Right lung (tissue), 10 donors: Measurements from ENCODE around the gene HLA-A. TPM values are rescaled to one million over a fixed set of nuclear protein-coding genes. Genes with fewer than 3 reads are reported as not detected.
A peak's percentile ranks its signal among the peaks of the same experiment; 100 is the strongest.

Experiments used
- DNase-seq, 2 donors: peaks; one replicate each; pipeline ENCODE4 v3.0.0-alpha.2; 2013
- long read RNA-seq, 8 donors: transcript quantifications; one replicate each; lab custom pipeline, GENCODE V29; 2026
- polyA plus RNA-seq, 5 donors: library from polyadenylated mRNA; unstranded; fragments of 120-200 nt; gene quantifications; one replicate each; pipeline versions ENCODE4 v1.2.1 to v1.2.3, GENCODE V29; 2013; ENCODE audit warnings: inconsistent platforms in 1 of 5, low replicate concordance in 1 of 5; ENCODE audit not compliant: insufficient read length in 5 of 5, insufficient read depth in 1 of 5

HLA-A gene
- polyA plus RNA-seq, result 100 to 1,000 TPM; 188 to 335 (median 269) TPM
- long read RNA-seq, donor 1, transcript HLA-A-203 (8 exons, 1,611 nt), result major isoform, 153 of 279 reads
- long read RNA-seq, donor 1, partial matches to known transcripts, result 92 of 279 reads
- long read RNA-seq, donor 1, other reads (novel, unspliced or antisense), result 34 of 279 reads
- long read RNA-seq, donor 2, transcript HLA-A-203 (8 exons, 1,611 nt), result major isoform, 68 of 93 reads
- long read RNA-seq, donor 2, partial matches to known transcripts, result 25 of 93 reads
- long read RNA-seq, donor 2, other reads (novel, unspliced or antisense), result 0 of 93 reads
- long read RNA-seq, donor 3, transcript HLA-A-203 (8 exons, 1,611 nt), result major isoform, 96 of 133 reads
- long read RNA-seq, donor 3, partial matches to known transcripts, result 27 of 133 reads
- long read RNA-seq, donor 3, other reads (novel, unspliced or antisense), result 10 of 133 reads
- long read RNA-seq, donor 4, transcript HLA-A-203 (8 exons, 1,611 nt), result major isoform, 40 of 67 reads
- long read RNA-seq, donor 4, partial matches to known transcripts, result 27 of 67 reads
- long read RNA-seq, donor 4, other reads (novel, unspliced or antisense), result 0 of 67 reads
- long read RNA-seq, donor 5, transcript HLA-A-203 (8 exons, 1,611 nt), result major isoform, 131 of 263 reads
- long read RNA-seq, donor 5, partial matches to known transcripts, result 105 of 263 reads
- long read RNA-seq, donor 5, other reads (novel, unspliced or antisense), result 27 of 263 reads
- long read RNA-seq, donor 6, transcript HLA-A-203 (8 exons, 1,611 nt), result major isoform, 102 of 174 reads
- long read RNA-seq, donor 6, partial matches to known transcripts, result 72 of 174 reads
- long read RNA-seq, donor 6, other reads (novel, unspliced or antisense), result 0 of 174 reads
- long read RNA-seq, donor 7, transcript HLA-A-203 (8 exons, 1,611 nt), result major isoform, 54 of 76 reads
- long read RNA-seq, donor 7, partial matches to known transcripts, result 22 of 76 reads
- long read RNA-seq, donor 7, other reads (novel, unspliced or antisense), result 0 of 76 reads
- long read RNA-seq, donor 8, transcript HLA-A-203 (8 exons, 1,611 nt), result major isoform, 40 of 59 reads
- long read RNA-seq, donor 8, partial matches to known transcripts, result 12 of 59 reads
- long read RNA-seq, donor 8, other reads (novel, unspliced or antisense), result 7 of 59 reads

- peak; percentile 91 to 92 for DNase-seq
Observed at GRCh38 chr6:29942275-29943052, at the start of gene HLA-A. Gene HLA-A, plus strand, starts transcription at chr6:29942532. Its CDS starts 22 bp downstream, at chr6:29942554.

DNA sequence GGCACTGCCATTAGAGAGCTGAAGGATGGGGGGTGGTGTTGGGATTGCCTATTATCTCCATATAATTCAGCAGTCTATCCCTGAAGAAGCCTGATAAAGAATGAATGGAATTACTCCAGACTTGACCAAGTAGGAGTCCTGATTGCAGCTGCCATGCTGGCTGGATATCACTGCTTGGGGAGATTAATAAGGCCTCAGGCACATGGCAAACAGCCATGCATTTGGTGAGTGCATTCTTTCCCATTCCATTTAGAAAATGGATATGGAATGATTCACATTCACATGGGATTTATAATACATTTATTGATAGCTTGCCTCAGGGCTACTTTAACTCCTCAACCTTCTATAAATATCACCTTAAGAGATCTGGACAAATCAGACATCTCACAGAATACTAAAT is 49.6 kb upstream of the HLA-A start:
- no peak for DNase-seq

DNA sequence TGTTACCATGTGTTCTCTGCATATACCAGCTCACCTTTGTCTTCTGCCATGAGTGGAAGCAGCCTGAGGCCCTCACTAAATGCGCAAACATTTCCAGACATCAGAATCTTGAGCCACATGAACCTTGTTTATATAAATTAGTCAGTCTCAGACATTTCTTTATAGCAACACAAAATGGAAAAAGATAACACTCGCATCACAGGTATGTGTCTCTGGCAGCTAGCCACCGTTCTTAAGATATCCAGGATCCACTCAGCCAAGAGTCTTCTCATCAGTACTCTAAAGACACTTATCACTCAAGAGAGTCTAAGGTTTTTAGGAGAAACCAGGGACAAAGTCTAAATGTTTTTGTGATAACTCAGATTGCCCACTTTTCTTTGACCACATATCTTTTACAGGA is 43.1 kb upstream of the HLA-A start:
- no peak for DNase-seq

- DNase-seq, result no peak
Observed at GRCh38 chr6:29905286-29905685, 37.0 kb upstream of the HLA-A start.

DNA sequence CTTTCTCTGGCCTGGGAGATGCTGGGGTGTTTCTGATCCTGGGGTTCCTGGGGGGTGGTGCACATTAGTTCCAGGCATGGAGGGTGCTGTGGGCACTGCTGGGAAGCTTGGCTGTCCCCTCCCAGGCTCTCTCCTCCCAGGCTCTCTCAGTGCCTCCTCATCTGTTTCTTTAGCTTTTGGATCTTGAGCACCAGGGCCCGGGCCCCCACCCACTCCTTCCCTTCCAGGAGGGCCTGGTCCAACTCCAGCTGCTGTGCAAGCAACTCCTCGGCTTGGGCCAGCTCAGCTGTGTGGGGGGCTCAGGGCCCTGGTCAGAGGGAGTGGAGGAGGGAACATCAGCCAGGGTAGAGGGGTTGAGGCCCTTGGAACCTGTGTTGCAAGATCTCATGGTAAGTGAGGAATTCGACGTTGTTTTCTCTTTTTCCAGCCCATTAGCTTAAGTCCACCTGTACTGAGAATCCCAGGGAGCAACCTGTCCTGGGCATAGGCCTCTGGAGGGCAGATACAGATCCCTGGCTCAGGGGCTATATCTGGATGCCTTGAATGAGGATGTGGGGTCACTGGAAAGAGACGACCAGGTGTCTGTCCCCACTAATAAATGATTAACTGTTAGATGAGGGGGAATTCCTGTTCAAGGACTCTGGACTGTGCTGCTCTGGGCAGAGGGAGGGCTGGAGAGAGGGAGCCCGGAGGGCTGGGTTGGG is 34.5 kb upstream of the HLA-A start:
- no peak for DNase-seq

- DNase-seq, result no peak
Observed at GRCh38 chr6:29908341-29908662, 34.0 kb upstream of the HLA-A start.

DNA sequence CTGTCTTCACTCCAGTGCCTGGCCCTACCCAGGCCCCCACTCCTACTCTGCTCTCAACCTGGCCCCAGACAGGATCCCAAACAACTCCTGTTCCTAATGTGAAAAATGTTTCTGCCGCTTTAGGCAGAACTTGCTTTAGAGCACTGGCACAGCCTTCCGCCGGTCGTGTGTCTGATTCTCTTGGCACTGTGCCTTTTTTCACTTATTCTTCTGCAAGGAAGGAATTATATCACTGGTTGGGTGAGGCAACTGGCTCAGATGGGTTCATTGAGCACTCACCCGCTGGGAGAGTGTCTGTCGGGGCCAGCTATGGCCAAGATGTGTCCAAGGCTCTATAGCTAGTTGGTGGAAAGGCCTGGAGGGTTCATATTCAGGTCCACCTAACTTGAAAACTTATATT is 33.6 kb upstream of the HLA-A start:
- no peak for DNase-seq

DNA sequence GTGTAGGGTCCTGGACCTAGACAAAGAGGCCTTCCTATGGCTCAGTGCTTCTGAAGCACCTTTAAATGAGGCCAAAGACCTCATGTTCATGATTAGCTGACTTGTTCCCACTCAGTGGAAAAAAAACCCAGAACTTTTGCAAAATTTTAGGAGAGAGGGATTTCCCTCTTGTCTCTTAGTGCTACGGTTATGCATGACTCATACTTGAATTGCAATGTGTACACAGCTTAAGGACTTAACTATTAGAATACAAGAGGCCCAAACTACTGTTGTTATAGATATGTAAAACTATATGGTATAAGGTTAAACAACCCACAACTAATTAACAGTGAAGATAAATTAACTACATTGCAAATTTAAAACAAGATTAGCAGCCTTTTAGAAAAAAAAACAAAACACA is 32.3 kb upstream of the HLA-A start:
- DNase-seq, result no peak

GRCh38 chr6:29912840-29913239 is 29.5 kb upstream of the HLA-A start:
- no peak for DNase-seq

DNA sequence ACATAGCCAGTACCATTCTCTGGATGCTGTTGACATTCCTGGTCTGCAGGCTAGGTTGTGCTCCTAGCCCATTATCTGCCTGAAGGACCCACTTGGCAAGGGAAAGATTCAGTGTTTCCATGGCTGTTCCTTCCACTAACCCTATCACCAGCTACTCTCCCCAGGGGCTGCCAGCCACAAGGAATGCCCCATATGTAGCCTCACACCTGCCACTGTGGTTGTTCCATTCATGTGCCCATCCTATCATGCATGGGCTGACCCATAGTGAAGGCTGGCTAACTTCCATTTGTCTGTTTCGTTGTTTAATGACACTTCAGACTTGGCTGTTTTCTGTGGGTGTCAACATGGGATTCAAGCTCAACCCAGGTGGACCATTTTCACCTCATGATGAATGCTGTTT is 25.6 kb upstream of the HLA-A start:
- DNase-seq, result no peak

- no peak for DNase-seq
Observed at GRCh38 chr6:29917857-29918256, 24.5 kb upstream of the HLA-A start.

GRCh38 chr6:29919506-29920445 is 22.6 kb upstream of the HLA-A start:
- no peak for DNase-seq

- no peak for DNase-seq
Observed at GRCh38 chr6:29924287-29924686, 18.0 kb upstream of the HLA-A start.

DNA sequence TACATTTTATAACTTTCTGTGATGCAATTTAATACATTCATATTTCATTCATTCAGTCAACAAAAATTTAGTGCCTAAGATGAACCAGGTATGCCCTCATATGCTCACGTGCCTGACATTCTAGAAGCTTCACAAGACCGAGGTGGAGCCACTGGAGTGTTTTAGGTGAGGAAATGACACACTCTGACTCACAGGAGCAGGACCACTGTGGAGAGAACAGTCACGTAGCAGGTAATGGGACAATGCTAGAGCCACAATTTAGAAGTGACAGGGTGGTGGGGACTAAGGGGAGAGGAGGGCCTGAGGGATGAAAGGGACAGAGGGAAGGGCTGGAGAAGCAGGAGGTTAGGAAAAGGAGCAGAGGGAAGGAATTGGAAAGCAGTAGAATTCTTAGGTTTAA is 17.6 kb upstream of the HLA-A start:
- DNase-seq, result no peak

DNA sequence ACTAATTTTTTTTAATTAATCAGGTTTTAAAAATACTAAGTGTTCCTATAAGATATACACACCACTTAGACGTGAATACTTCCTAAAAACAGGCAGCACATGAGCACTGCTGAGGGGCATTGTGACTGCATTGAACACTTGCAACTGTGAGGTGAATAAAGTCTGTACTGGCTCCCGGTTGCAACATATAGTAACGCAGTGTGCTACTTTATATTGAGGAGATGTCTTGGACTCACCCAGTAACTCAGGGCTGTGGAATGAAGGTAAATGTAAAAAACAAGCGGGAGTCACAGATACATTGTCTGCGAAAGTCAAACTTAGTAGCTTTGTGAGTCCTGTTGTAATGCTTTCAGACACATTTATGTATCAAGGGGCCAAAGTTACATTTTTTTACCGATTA is 17.0 kb upstream of the HLA-A start:
- no peak for DNase-seq

- DNase-seq, result peak; percentile 37 to 76
Observed at GRCh38 chr6:29925727-29926412, 16.5 kb upstream of the HLA-A start.

DNA sequence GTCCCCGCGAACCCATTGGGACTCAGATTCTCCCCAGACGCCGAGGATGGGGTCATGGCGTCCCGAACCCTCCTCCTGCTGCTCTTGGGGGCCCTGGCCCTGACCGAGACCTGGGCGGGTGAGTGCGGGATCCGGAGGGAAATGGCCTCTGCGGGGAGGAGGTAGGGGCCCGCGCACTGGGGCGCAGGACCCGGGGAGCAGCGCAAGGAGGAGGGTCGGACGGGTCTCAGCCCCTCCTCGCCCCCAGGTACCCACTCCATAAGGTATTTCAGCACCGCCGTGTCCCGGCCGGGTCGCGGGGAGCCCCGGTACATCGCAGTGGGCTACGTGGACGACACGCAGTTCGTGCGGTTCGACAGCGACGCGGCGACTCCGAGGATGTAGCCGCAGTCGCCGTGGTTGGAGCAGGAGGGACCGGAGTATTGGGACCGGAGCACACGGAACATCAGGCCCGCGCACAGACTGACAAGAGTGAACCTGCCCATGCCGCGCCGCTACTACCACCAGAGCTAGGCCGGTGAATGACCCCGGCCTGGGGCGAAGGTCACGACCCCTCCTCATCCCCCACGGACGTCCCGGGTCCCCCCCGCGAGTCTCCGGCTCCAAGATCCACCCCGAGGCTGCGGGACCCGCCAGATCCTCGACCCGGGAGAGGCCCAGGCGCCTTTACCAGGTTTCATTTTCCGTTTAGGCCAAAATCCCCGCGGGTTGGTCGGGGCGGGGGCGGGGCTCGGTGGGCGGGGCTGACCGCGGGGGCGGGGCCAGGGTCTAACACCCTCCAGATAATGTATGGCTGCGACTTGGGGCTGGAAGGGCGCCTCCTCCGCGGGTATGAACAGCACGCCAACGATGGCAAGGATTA is 15.7 kb upstream of the HLA-A start:
- DNase-seq, result peak; percentile 65 to 77

- DNase-seq, result no peak
Observed at GRCh38 chr6:29927275-29927569, 15.1 kb upstream of the HLA-A start.
